HG02973 (cell line): ENCODE results near the gene ITGA5.

Experiments used
- ATAC-seq: cut with Tn5 transposase; IDR thresholded peaks from one replicate; pipeline ENCODE4 v1.9.1; 2021; ENCODE audit warnings: moderate library complexity; ENCODE audit not compliant: unreplicated experiment

The ITGA5 gene

DNA sequence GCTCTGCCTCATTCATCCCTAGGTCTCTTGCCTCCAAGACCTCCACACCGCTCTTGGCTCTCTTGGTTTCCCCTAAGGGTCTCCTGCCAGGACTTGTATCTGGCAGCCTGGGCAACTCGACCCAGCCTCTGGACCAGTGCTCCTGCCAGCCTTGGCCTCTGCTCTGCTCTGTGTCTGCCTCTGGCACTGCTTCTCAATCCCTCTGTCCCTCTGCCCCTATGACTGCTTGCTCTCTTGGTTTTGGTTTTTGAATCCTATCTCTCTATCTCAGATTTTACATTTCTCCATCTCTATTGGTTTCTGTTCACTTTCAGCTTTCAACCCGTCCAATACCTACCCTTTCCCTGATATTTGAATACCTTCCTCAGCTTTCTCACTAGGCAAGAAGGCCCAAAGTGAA is 6.3 kb downstream of the ITGA5 start:
- no peak for ATAC-seq

DNA sequence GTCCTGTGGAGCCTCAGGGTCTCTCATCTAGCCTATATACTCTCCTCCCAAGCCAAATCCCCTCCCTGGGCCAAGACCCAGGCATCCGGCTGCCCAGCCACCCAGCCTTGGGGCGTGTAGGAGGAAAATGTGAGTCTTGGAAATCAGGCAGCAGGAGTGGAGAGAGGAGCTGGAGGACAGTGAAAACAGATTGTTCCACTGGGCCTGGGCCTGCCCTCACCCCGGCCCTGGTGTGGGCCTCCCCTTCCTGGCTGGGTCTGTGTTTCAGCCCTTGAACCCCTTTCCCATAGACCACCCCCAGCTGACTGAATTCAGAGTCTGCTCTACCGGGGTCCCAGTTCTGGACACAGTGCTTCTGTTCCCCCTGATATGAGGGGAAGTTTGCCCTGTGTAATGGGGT is 6.7 kb downstream of the ITGA5 start:
- no peak for ATAC-seq

DNA sequence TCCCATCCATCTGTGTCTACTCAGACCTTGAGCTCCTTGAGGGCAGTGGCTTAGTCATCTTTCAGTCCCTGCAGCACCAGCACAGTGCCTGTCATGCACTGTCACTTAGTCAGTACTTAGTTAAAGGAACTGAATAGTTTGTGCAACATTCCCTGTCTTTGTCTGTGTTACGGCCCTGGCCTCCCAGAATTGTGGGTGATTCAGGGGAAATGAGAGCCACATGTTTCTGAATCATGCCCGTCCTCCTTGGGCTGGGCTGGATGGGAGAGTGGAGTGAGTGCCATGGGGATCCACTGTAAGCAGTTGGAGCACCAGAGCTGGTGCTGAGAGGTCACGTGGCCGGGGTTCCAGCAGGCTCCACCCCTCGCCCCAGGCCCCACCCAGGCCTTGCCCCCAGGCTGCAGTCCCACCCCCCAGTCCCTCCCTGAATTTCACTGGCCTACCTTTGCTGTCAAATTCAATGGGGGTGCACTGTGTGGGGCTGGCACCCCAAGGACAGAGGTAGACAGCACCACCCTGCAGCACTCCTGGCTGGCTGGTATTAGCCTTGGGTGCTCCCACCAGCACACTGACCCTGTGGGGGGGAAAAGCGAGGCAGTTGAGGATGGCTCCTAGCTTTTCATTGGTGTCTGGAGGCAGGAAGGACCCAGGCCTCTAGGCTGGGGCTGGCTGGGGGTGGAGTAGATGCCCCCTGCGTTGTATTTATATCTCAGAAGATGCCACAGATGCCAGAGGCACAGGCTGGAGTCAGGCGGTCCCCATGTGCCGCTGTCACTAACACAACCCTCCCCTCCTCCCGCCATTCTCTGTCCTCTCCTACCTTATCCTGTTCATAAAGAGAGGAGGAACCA is 7.5 kb downstream of the ITGA5 start:
- no peak for ATAC-seq

DNA sequence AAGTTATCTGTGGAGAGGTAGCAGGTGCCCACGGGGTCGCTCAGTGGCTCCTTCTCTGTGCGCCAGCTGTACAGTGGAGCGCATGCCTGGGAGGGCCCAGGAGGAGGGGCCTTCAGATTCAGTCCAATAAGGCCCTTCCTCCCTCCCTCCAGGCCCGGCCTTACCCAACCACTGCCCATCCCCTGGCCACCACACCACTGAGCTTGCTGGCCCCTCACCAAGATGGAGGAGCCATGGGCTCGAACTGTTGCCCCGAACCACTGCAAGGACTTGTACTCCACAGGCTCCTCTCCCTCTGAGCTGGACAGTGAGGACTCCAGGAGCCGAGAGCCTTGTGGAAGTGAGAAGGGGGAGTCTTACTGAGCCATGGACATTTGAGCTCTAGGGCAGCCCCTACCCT is 9.8 kb downstream of the ITGA5 start:
- ATAC-seq, result no peak

DNA sequence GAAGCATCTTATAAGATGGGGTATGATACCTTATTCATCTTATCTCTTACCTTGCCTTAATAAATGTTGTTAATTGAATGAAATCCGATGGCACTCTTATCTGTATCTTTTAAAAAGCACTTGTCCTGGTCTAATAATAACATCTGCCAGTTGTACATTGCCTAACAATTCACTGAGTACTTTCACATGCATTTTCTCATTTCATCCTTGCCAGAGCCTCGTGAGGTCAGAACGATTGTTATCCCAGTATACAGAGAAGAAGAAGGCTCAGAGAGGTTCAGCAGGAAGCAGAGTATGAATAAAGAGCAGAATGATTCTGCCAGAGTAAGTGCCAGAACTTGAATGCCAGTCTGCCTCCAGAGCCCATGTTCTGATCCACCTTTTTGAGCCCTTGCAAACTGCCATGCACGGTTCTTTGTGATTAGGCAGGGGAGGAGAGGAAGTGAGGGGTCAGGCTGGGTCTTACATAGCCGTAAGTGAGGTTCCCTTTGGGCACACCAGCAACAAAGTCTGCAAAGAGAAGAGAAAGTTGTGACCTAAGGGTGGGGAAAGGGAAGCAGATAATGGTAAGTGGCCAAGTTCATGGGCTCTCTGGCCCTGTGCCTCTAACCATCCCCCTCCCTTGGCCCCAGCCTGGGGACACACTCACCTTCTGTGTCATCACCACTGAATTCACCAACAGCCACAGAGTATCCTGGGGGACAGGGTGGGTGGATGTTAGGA is 11.7 kb downstream of the ITGA5 start:
- no peak for ATAC-seq

DNA sequence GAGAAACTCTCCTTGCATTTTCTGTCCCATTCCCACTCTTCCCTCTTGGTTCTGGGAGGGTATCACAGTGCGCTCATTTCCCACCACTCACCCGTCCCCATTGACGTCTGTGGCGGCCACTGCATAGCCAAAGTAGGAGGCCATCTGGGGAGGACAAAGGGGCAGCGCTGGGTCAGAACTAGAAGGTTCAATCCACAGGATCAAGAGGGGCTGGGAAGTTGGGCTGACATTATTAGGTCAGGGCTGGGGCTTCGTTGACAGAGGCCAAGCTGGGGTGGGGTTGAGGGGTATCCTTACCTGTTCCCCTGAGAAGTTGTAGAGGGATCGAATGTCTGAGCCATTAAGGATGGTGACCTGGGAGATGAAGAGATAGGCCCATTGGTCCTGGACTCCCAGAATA is 13.5 kb downstream of the ITGA5 start:
- no peak for ATAC-seq

DNA sequence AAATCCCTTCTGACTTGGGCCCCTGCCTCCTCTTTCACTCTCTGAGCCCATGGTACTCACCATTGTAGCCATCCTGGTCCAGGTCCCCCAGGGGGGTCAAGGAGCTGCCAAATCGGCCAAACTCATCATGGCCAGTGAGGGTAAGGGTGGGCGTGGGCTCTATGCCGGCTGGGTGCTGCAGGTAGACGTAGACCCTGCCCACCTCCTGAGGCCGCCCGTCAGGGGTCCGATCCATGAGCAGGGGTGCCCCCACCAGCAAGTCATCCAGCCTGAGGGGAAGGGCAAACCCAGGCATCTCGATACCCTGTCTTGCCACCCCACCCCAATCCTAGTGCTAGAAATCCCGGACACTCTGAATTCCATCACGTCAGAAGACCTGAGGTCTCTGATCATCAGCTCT is 14.0 kb downstream of the ITGA5 start:
- no peak for ATAC-seq

DNA sequence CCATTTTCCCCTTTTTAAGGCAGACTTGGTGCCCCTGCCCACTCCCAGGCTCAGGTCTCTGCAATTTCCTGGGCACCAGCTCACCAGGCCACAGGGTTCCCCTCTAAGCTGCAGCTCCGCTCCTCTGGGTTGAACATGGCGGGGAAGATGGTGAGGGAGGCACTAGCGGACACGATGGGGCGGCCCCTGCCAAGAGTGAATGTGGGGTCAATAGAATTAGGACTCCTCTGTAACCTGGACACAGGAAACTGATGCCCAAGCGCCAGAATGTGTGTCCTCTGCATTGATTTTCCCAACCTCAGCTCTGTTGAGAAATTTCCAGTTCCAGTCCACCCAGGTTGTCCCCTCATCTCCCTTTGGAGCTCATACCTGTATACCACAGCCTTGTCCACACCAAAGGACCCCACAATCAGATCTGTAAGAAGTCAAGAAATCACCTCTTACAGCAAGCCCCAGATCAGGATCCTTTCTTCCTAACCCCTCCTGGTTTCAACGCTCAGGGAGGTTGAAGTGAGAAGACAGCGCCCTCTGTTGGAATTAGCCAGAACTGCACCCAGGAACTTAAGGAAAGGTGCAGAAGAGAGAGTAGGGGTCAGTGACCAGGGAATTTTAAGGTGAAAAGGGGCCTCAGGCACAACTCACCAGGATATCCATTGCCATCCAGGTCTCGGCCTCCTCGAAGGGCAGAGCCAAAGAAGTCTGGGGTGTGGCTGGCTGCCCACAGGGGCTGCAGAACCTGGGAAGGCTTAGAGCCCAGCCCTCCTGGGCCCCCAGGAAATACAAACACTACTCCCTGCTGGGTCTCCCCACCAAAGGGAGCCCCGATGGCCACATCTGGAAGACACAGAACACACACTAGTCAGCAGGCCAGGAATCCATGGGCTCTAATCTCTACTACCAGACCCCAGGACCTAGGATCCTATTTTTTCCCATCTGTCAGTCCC is 14.7 kb downstream of the ITGA5 start:
- ATAC-seq, result no peak

DNA sequence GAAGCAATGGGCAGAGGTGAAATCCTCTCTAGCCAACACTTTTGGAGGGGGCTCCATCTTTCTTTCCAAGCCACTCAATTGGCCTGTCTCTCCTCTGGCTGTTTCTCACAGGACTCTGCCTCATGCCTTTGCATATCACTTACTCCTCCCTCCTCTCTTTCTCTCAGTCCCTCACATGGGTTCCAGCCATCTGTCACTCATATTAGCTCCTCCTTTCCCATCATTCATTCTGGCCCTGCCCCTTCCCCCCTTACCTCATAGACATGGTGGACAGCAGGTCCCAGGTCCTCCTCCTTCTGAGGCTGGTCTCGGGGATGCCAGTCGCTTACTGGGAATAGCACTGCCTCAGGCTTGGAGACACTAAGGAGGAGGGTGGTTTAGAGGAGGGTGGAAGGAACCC is 17.9 kb downstream of the ITGA5 start:
- ATAC-seq, result no peak

DNA sequence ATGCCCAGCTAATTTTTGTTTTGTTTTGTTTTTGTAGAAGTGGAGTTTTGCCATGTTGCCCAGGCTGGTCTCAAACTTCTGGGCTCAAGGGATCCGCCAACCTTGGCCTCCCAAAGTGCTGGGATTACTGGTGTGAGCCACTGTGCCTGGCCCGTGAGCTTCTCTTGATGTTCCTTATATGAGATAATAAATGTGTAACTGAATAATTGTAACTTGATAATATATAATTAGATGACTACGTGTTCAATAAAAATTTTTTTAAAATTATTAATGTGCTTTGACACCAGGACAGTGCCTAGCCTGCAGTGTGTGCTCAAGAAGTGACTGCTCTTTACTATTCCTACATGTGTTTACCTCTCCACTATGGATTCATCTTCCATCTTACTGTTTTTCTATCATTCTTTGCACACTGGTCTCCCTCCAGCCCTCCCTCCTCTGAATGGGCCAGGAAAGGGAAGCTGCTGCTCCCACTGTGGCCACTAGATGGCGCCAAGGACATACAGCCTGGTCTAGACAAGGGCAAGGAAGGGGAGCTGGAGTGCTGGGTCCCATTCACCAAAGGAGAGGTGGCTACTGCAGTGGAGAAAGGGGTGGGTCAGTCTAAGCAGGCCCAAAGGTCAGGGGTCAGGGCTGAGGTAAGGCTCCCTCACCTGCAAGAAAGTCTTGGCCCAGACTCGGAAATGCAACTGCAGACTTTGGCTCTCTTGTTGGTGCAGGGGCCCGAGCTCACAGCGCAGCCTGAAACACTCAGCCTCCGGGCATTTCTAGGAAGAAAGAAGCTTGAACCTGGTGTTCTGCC is 19.9 kb downstream of the ITGA5 start:
- peak; percentile 79 for ATAC-seq

DNA sequence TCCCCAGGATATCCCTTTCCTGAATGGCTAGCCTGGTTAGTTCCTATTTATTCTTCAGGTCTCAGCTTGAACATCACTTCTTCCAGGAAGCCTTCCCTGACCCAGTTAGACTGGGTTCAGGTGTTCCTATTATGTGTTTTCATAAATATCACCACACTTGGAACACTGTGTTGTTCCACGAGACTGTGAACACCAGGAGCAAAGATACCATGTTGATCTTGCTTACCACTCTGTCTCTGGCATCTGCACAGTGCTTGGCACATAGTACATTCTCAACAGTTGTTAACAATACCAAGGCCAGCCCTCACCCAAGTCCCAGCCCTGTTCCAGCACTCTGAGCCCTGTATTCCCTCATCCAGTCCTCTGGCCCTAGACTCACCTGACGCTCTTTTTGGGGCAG is 20.8 kb downstream of the ITGA5 start:
- ATAC-seq, result no peak

DNA sequence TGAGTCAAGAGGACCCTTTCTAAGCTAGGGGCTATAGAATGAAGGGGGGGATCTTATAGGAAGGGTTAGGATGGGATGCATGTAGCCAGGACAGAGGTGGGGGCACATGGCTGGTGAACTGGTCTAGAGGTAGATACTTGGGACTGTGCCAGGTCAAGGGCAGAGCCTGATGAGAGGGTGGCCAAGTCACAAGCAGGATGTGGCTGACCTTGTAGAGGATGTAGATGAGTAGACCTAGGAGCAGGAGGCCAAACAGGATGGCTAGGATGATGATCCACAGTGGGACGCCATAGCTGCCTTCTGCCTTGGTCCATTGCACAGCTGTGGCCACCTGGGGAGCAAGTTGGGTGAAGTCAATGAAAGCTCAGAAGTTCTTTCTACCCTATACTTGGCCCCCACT is 21.9 kb downstream of the ITGA5 start:
- ATAC-seq, result no peak

DNA sequence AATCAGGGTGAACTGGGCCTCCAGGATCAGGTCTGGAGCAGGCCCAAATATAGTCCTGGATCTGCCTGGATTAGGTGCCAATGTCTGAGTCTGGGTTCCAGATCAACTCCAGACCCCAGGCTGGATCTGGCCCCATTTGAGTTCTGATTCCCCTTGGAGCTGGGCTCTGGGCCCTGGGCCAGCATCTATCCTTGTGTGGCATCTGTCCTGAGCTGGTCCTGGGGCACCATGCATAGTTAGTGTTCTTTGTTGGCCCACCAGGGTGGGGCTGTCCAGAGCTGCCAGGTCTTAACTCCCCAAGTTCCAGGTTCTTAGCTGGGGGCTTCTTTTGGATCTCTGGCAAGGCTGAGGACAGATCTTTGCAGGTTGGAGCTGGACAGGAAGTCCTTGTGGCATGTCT is 23.5 kb downstream of the ITGA5 start:
- ATAC-seq, result no peak

DNA sequence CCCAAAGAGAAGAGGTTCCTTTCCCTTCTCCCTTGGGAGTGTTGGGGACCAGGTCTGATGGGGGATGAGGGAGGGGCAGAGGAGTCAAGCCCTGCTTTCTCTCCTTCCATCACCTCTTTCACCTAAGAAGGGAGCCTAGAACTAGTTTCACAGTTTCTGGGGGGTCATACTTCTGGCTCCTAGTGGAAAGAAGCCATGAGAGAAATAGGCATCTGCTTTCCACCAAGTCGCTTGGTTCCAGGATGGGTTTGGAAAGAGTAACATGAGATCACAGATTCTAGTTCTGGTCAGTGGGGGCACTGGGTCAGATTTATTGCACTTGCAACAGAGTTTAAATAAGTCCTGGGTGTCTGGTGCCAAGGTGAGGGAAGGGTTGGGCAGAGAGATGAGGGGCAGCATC is 24.1 kb downstream of the ITGA5 start:
- no peak for ATAC-seq

DNA sequence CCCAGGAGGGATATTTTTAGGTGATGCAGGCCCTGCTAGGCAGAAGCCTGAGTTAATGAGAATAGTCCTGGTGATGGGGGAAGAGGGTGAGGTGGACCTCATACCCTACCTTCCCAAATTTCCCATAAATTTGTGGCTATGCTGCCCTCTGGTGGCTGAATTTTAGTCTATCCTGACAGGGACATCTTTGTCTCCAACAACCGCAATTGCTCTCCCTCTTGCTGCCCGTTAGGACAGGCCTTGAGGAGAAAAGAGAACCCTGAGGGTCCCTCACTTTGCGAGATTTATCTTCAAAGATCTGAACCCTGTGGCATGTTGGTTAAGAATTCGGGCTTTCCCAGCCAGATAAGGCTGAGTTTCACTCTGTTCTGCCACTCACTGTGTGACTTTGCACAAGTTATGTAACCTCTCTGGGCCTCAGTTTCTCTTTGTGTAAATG is 24.8 kb downstream of the ITGA5 start:
- no peak for ATAC-seq

DNA sequence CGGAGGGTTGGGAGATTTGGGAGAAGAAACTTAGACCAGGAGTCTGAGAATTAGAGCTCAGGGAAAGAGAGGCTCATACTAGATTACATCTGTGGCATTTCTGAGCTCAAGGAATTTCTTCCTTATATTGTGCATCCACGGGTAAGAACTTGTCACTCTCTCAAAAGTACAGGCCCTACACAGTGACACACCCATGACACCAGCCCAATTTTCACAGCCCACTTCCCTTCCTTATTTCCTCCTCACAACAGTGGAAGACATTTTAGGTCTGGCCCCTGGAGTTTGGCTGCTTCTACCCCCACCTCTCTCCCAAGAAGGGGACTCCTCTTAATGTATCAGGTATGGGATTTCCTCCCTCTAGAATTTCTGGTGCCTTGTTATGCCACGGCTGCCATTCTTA is 25.3 kb downstream of the ITGA5 start:
- no peak for ATAC-seq

DNA sequence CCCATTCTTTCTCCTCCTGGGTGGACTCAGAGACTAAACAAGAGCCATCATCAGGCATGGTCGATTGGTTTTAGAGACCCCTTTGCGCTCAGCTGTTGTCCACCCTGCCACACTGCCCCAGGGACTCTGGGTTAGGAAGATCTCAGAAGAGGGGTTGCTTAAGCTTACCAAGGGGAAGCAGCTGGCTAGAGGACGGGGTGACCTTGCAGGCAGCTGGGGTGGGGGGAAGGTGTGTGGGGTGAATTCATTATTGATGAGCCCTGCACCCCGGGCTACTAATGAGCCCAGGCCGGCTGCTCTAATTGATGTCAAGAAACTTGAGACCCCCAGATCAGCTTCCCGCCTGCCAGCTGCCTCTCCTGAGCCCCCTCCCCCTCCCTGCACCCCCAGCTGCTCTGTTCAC is 25.9 kb downstream of the ITGA5 start:
- ATAC-seq, result no peak

DNA sequence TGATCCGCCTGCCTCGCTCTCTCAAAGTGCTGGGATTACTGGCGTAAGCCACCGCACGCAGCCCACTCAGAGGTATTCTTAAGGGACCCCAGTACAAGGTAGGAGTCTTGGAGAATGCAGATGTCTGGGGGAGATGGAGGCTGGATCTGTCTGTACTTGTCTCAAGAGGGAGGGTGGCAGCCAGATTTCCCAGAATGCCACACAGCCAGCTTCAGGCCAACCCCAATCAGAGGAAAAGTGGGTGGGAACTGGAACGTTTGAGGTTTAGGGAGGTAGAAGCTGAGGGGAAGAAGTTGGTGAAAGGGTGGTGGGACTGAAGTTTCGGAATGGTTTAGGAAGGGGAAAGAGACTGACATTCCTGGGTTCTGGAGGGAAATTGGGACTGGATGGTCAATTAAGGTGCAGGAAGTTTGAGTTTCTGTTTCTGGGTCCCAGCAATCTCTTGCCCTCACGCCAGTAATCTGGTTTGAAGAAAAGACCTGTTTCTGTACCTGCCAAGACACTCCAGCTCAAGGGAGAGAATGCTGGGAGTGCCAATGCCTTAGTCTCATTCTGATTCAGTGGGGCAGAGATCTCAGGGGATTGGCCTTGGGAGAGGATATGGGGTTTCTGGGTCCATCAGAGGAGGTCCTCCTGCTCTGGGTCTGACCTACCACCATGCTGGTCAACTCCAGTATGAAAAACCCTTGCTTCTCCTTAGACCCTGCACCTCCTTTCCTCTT is 26.4 kb downstream of the ITGA5 start:
- ATAC-seq, result no peak

DNA sequence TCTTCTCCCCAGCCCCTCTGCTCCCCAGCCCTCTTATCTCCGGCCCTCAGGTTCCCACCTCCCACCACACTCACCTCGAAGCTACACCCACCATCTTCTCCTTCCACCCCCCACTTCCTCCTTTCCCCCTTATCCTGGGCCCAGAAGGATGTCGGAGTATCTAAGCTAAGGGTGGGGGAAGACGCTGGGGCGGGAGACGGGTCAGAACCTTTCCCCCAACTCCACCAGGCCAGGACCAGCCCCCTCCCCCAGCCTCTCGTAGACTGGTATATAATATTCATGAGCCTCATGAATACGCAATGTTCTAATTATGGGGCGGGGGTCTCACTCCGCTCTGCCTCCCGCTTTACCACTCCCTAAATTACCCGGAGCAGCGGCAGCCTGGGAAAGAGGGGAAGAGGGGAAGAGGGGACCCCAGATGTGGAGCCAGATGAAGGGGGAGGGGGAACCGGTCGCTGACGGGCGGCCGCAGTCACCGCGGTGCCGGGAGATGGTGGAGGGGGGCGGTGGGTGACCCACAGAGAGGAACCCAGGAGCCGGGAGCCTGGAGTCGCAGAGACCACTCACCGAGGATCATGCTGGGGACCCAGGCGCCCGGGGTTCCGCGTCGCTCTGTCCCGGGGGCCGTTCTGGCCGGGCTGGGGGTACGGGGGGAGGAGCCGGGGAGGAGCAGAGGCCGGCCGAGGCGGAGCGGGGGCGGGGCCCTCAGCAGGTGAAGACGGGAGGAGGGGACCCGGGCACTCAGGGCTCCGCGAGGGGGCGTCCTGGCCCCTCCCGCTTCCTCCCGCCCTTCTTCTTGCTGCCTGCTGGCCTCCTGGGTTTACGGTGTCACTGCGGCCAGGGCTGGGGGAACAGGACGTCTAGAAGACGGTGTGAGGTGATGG is 28.2 kb downstream of the ITGA5 start:
- ATAC-seq, result peak; percentile 57
